HEK293 (cell line): ENCODE data around the gene LBHD1.

Experiments used
- CTCF ChIA-PET: fragments of 350-600 bp; formaldehyde crosslinking; extraction: SDS; loops from one replicate; lab custom pipeline; 2021; ENCODE audit warnings: antibody characterized with exemption; lab: Yijun Ruan, JAX
- POLR2A ChIA-PET: fragments of 300-600 bp; formaldehyde crosslinking; extraction: SDS; loops from one replicate; lab custom pipeline; 2020; ENCODE audit warnings: antibody characterized with exemption, inconsistent platforms; lab: Yijun Ruan, JAX
- H3K27ac ChIP-seq: fragments of 200-500 bp; sonication (Bioruptor generic); 2 replicates; pipeline ENCODE4 v1.5.1; 2014; ENCODE audit warnings: low read depth, low read length, control low read depth, inconsistent platforms; ENCODE audit errors: extremely low read depth
- H3K36me3 ChIP-seq, 2 experiments: fragments of 200-500 bp in 1 of 2; sonication (Bioruptor generic) in 1 of 2; 1 replicate in 1 of 2; 2 replicates in 1 of 2; pipeline ENCODE4 v1.5.1; 2014 to 2017; ENCODE audit warnings: inconsistent platforms in 2 of 2, low read length in 2 of 2; ENCODE audit not compliant: control insufficient read depth in 2 of 2, insufficient read depth in 1 of 2
- H3K4me1 ChIP-seq: fragments of 200-500 bp; sonication (Bioruptor generic); 2 replicates; pipeline ENCODE4 v1.5.1; 2014; ENCODE audit warnings: mild to moderate bottlenecking, low read length, inconsistent platforms; ENCODE audit not compliant: control insufficient read depth, insufficient read depth
- H3K4me3 ChIP-seq: 2 replicates; pipeline ENCODE4 v1.5.1; 2011; ENCODE audit warnings: low read depth, mild to moderate bottlenecking, control low read depth, low read length, moderate library complexity
- H3K9me3 ChIP-seq: fragments of 200-500 bp; sonication (Bioruptor generic); 2 replicates; pipeline ENCODE4 v1.5.1; 2014; ENCODE audit warnings: low read depth, low read length, inconsistent platforms; ENCODE audit not compliant: control insufficient read depth, insufficient read depth
- BCL11A ChIP-seq: fragments of 450-650 bp; formaldehyde crosslinking; IDR thresholded peaks from 2 replicates; pipeline ENCODE4 v1.5.1; 2016; ENCODE audit warnings: low read depth, missing biosample characterization, missing genetic modification characterization
- KLF10 ChIP-seq: fragments of 450-650 bp; IDR thresholded peaks from 2 replicates; pipeline ENCODE4 v1.5.1; 2018; ENCODE audit warnings: missing biosample characterization, mild to moderate bottlenecking, missing genetic modification characterization
- MZF1 ChIP-seq: fragments of 450-650 bp; formaldehyde crosslinking; IDR thresholded peaks from 2 replicates; pipeline ENCODE4 v1.5.1; 2017; ENCODE audit warnings: missing biosample characterization, missing genetic modification characterization, borderline replicate concordance
- ZBTB21 ChIP-seq: fragments of 450-650 bp; formaldehyde crosslinking; IDR thresholded peaks from 2 replicates; pipeline ENCODE4 v1.5.1; 2017; ENCODE audit warnings: missing biosample characterization, missing genetic modification characterization
- ZNF146 ChIP-seq: fragments of 450-650 bp; formaldehyde crosslinking; IDR thresholded peaks from 2 replicates; pipeline ENCODE4 v1.5.1; 2016; ENCODE audit warnings: missing biosample characterization, missing genetic modification characterization
- ZNF19 ChIP-seq: fragments of 450-650 bp; formaldehyde crosslinking; IDR thresholded peaks from 2 replicates; pipeline ENCODE4; 2016; ENCODE audit warnings: missing biosample characterization, missing genetic modification characterization, low read depth
- ZNF223 ChIP-seq: fragments of 450-650 bp; formaldehyde crosslinking; IDR thresholded peaks from 2 replicates; pipeline ENCODE4 v1.5.1; 2016; ENCODE audit warnings: missing biosample characterization, missing genetic modification characterization
- ZNF335 ChIP-seq: fragments of 450-650 bp; formaldehyde crosslinking; conservative IDR thresholded peaks from 2 replicates; pipeline ENCODE4 v1.5.1; 2016; ENCODE audit warnings: missing biosample characterization, missing genetic modification characterization
- ZNF473 ChIP-seq: fragments of 450-650 bp; formaldehyde crosslinking; IDR thresholded peaks from 2 replicates; pipeline ENCODE4 v1.5.1; 2017; ENCODE audit warnings: missing biosample characterization, missing genetic modification characterization
- ZNF776 ChIP-seq: fragments of 450-650 bp; formaldehyde crosslinking; IDR thresholded peaks from 2 replicates; pipeline ENCODE4 v1.5.0; 2017; ENCODE audit warnings: missing biosample characterization, missing genetic modification characterization, borderline replicate concordance
- TF ChIP-seq, protein P1 (sequence below): fragments of 450-650 bp; formaldehyde crosslinking; IDR thresholded peaks from 2 replicates; pipeline ENCODE4 v1.5.1; 2017; ENCODE audit warnings: missing biosample characterization, missing genetic modification characterization
- TF ChIP-seq, protein P2 (sequence below): fragments of 450-650 bp; formaldehyde crosslinking; conservative IDR thresholded peaks from 2 replicates; pipeline ENCODE4 v1.5.1; 2016; ENCODE audit warnings: low read depth, missing biosample characterization, missing genetic modification characterization
- TF ChIP-seq, protein P3 (sequence below): fragments of 450-650 bp; formaldehyde crosslinking; IDR thresholded peaks from 2 replicates; pipeline ENCODE4 v1.5.1; 2017; ENCODE audit warnings: missing biosample characterization, missing genetic modification characterization
- TF ChIP-seq, protein P4 (sequence below): fragments of 450-650 bp; formaldehyde crosslinking; IDR thresholded peaks from 2 replicates; pipeline ENCODE4 v1.5.1; 2016; ENCODE audit warnings: missing biosample characterization, missing genetic modification characterization

Gene LBHD1

DNA sequence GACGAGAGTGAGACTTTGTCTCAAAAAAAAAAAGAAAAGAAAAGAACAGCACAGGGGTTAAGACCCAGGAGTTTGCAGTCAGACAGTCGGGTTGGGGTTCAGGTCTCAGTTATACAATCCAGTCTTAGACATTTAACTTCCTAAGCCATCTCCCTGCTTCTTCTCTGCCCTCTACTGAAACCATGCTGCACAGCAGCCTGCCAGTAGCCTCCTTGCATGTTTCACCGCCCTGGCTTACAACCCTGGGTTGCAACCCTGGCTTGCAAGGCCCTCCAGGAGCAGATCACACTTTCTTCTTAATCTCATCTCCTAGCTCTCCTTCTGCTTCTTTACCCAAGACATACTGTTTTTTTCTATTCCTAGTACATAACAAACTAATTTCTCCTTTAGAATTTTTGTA is 44.4 kb downstream of the LBHD1 start:
- ChIA-PET CTCF (interaction anchor here (1.2 kb wide), 1 partner anchor 16 kb away, joined by 6 read pairs; no protein-coding TSS in a partner anchor), POLR2A (interaction anchor here (0.6 to 1.2 kb wide), 2 partner anchors 28 to 37 kb away, joined by 5 read pairs; partner anchors contain the start of gene TUT1)
- no peaks in the 10 kb centered on the region for H3K4me1 ChIP-seq
- TF ChIP-seq, protein P1, sequence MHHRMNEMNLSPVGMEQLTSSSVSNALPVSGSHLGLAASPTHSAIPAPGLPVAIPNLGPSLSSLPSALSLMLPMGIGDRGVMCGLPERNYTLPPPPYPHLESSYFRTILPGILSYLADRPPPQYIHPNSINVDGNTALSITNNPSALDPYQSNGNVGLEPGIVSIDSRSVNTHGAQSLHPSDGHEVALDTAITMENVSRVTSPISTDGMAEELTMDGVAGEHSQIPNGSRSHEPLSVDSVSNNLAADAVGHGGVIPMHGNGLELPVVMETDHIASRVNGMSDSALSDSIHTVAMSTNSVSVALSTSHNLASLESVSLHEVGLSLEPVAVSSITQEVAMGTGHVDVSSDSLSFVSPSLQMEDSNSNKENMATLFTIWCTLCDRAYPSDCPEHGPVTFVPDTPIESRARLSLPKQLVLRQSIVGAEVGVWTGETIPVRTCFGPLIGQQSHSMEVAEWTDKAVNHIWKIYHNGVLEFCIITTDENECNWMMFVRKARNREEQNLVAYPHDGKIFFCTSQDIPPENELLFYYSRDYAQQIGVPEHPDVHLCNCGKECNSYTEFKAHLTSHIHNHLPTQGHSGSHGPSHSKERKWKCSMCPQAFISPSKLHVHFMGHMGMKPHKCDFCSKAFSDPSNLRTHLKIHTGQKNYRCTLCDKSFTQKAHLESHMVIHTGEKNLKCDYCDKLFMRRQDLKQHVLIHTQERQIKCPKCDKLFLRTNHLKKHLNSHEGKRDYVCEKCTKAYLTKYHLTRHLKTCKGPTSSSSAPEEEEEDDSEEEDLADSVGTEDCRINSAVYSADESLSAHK (tag by site-specific recombination), result no peak
- TF ChIP-seq, protein P2, sequence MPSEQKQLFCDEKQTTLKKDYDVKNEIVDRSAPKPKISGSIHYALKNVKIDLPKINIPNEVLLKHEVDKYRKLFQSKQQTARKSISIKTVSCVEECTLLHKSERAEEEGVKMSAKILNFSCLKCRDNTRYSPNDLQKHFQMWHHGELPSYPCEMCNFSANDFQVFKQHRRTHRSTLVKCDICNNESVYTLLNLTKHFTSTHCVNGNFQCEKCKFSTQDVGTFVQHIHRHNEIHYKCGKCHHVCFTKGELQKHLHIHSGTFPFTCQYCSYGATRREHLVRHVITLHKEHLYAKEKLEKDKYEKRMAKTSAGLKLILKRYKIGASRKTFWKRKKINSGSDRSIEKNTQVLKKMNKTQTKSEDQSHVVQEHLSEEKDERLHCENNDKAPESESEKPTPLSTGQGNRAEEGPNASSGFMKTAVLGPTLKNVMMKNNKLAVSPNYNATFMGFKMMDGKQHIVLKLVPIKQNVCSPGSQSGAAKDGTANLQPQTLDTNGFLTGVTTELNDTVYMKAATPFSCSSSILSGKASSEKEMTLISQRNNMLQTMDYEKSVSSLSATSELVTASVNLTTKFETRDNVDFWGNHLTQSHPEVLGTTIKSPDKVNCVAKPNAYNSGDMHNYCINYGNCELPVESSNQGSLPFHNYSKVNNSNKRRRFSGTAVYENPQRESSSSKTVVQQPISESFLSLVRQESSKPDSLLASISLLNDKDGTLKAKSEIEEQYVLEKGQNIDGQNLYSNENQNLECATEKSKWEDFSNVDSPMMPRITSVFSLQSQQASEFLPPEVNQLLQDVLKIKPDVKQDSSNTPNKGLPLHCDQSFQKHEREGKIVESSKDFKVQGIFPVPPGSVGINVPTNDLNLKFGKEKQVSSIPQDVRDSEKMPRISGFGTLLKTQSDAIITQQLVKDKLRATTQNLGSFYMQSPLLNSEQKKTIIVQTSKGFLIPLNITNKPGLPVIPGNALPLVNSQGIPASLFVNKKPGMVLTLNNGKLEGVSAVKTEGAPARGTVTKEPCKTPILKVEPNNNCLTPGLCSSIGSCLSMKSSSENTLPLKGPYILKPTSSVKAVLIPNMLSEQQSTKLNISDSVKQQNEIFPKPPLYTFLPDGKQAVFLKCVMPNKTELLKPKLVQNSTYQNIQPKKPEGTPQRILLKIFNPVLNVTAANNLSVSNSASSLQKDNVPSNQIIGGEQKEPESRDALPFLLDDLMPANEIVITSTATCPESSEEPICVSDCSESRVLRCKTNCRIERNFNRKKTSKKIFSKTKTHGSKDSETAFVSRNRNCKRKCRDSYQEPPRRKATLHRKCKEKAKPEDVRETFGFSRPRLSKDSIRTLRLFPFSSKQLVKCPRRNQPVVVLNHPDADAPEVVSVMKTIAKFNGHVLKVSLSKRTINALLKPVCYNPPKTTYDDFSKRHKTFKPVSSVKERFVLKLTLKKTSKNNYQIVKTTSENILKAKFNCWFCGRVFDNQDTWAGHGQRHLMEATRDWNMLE (tag by site-specific recombination), result no peak
- TF ChIP-seq ZNF223, result no peak
- no peak for TF ChIP-seq ZNF19 (tag by site-specific recombination)
- no peak for TF ChIP-seq BCL11A (tag by site-specific recombination)
- TF ChIP-seq KLF10, result no peak
- TF ChIP-seq ZNF146 (tag by site-specific recombination), result no peak
- TF ChIP-seq, protein P3, sequence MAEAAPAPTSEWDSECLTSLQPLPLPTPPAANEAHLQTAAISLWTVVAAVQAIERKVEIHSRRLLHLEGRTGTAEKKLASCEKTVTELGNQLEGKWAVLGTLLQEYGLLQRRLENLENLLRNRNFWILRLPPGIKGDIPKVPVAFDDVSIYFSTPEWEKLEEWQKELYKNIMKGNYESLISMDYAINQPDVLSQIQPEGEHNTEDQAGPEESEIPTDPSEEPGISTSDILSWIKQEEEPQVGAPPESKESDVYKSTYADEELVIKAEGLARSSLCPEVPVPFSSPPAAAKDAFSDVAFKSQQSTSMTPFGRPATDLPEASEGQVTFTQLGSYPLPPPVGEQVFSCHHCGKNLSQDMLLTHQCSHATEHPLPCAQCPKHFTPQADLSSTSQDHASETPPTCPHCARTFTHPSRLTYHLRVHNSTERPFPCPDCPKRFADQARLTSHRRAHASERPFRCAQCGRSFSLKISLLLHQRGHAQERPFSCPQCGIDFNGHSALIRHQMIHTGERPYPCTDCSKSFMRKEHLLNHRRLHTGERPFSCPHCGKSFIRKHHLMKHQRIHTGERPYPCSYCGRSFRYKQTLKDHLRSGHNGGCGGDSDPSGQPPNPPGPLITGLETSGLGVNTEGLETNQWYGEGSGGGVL (tag by site-specific recombination), result no peak
- no peak for TF ChIP-seq ZNF776
- TF ChIP-seq, protein P4, sequence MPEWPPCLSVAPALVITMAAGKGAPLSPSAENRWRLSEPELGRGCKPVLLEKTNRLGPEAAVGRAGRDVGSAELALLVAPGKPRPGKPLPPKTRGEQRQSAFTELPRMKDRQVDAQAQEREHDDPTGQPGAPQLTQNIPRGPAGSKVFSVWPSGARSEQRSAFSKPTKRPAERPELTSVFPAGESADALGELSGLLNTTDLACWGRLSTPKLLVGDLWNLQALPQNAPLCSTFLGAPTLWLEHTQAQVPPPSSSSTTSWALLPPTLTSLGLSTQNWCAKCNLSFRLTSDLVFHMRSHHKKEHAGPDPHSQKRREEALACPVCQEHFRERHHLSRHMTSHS (tag by site-specific recombination), result no peak
- H3K27ac ChIP-seq, result no peak overlapping the region
- no peak overlapping the region for H3K4me3 ChIP-seq
- no peaks in the 10 kb centered on the region for H3K9me3 ChIP-seq
- H3K36me3 ChIP-seq, result peaks cover 19 to 81% of the 10 kb centered on the region in 2 experiments

DNA sequence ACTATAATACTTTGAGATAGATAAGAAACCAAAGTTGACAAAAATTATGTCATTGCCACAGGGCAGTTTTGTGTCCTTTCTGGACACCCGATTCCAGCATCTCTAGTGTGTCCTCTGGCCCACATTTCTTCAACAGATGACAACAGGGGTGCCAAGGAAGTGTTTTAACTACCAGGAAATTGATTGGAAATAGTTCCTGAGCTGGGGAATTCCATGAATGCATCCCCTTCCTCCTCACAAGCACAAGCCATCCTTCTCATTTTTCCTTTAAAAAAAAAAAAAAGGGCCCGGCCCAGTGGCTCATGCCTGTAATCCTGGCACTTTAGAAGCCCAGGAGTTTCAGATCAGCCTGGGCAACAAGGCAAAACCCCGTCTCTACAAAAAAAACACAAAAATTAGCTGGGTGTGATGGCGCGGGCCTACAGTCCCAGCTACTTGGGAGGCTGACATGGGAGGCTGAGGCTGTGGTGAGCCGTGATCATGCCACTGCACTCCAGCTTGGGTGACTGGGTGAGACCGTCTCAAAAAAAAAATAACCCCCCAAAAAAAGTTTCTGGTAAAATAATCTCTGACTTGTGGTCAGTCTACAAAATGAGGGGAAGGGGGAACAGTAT is 49.5 kb downstream of the LBHD1 start:
- ChIA-PET POLR2A (interaction anchor here (0.6 to 6.0 kb wide), 29 partner anchors 9 to 233 kb away, joined by 3 to 109 read pairs (median 5); partner anchors contain the start of genes C11orf98, CSKMT, EEF1G and EML3), CTCF (interaction anchor here (0.6 to 2.5 kb wide), 3 partner anchors 12 to 63 kb away, joined by 3 to 18 read pairs (median 6); no protein-coding TSS in a partner anchor)
- Histone ChIP-seq H3K9me3 (no peaks in the 10 kb centered on the region), H3K27ac (peak overlapping the region; percentile 40), H3K4me3 (no peak overlapping the region), H3K4me1 (no peaks in the 10 kb centered on the region), H3K36me3 (peaks cover 5 to 37% of the 10 kb centered on the region in 2 experiments)
- TF ChIP-seq ZNF473 (tag by site-specific recombination) (no peak), ZBTB21 (tag by site-specific recombination) (no peak), ZNF335 (tag by site-specific recombination) (peak; percentile 9), MZF1 (no peak)
